HEK293 (cell line): ENCODE data around the gene PLA2G4E.

Experiments
- CTCF ChIA-PET: fragments of 350-600 bp; formaldehyde crosslinking; extraction: SDS; loops from one replicate; lab custom pipeline; 2021; ENCODE audit warnings: antibody characterized with exemption; lab: Yijun Ruan, JAX
- POLR2A ChIA-PET: fragments of 300-600 bp; formaldehyde crosslinking; extraction: SDS; loops from one replicate; lab custom pipeline; 2020; ENCODE audit warnings: antibody characterized with exemption, inconsistent platforms; lab: Yijun Ruan, JAX
- H3K27ac ChIP-seq: fragments of 200-500 bp; sonication (Bioruptor generic); 2 replicates; pipeline ENCODE4 v1.5.1; 2014; ENCODE audit warnings: low read depth, low read length, control low read depth, inconsistent platforms; ENCODE audit errors: extremely low read depth
- H3K36me3 ChIP-seq, 2 experiments: fragments of 200-500 bp in 1 of 2; sonication (Bioruptor generic) in 1 of 2; 1 replicate in 1 of 2; 2 replicates in 1 of 2; pipeline ENCODE4 v1.5.1; 2014 to 2017; ENCODE audit warnings: inconsistent platforms in 2 of 2, low read length in 2 of 2; ENCODE audit not compliant: control insufficient read depth in 2 of 2, insufficient read depth in 1 of 2
- H3K4me1 ChIP-seq: fragments of 200-500 bp; sonication (Bioruptor generic); 2 replicates; pipeline ENCODE4 v1.5.1; 2014; ENCODE audit warnings: mild to moderate bottlenecking, low read length, inconsistent platforms; ENCODE audit not compliant: control insufficient read depth, insufficient read depth
- H3K4me3 ChIP-seq: 2 replicates; pipeline ENCODE4 v1.5.1; 2011; ENCODE audit warnings: low read depth, mild to moderate bottlenecking, control low read depth, low read length, moderate library complexity
- H3K9me3 ChIP-seq: fragments of 200-500 bp; sonication (Bioruptor generic); 2 replicates; pipeline ENCODE4 v1.5.1; 2014; ENCODE audit warnings: low read depth, low read length, inconsistent platforms; ENCODE audit not compliant: control insufficient read depth, insufficient read depth
- PRDM10 ChIP-seq: fragments of 450-650 bp; formaldehyde crosslinking; IDR thresholded peaks from 2 replicates; pipeline ENCODE4 v1.5.1; 2016; ENCODE audit warnings: missing biosample characterization, missing genetic modification characterization
- RBAK ChIP-seq: fragments of 450-650 bp; formaldehyde crosslinking; IDR thresholded peaks from 2 replicates; pipeline ENCODE4 v1.5.1; 2016; ENCODE audit warnings: missing biosample characterization, missing genetic modification characterization
- REST ChIP-seq: fragments of 450-650 bp; formaldehyde crosslinking; IDR thresholded peaks from 2 replicates; pipeline ENCODE4 v1.5.1; 2016; ENCODE audit warnings: missing biosample characterization, missing genetic modification characterization
- SALL2 ChIP-seq: fragments of 450-650 bp; formaldehyde crosslinking; IDR thresholded peaks from 2 replicates; pipeline ENCODE4 v1.5.0; 2017; ENCODE audit warnings: missing biosample characterization, mild to moderate bottlenecking, missing genetic modification characterization, borderline replicate concordance
- YY2 ChIP-seq: fragments of 450-650 bp; formaldehyde crosslinking; IDR thresholded peaks from 2 replicates; pipeline ENCODE4 v1.5.1; 2016; ENCODE audit warnings: missing biosample characterization, missing genetic modification characterization
- ZBTB20 ChIP-seq: fragments of 450-650 bp; formaldehyde crosslinking; IDR thresholded peaks from 2 replicates; pipeline ENCODE4 v1.5.1; 2016; ENCODE audit warnings: missing biosample characterization, missing genetic modification characterization
- ZBTB7A ChIP-seq: fragments of 450-650 bp; formaldehyde crosslinking; IDR thresholded peaks from 2 replicates; pipeline ENCODE4 v1.5.1; 2016; ENCODE audit warnings: low read depth, missing biosample characterization, missing genetic modification characterization
- ZFP37 ChIP-seq: fragments of 450-650 bp; formaldehyde crosslinking; IDR thresholded peaks from 2 replicates; pipeline ENCODE4 v1.5.1; 2016; ENCODE audit warnings: missing biosample characterization, missing genetic modification characterization
- ZNF16 ChIP-seq: fragments of 450-650 bp; formaldehyde crosslinking; IDR thresholded peaks from 2 replicates; pipeline ENCODE4 v1.5.1; 2016; ENCODE audit warnings: low read depth, missing biosample characterization, missing genetic modification characterization
- ZNF248 ChIP-seq: fragments of 450-650 bp; formaldehyde crosslinking; IDR thresholded peaks from 2 replicates; pipeline ENCODE4 v1.5.1; 2017; ENCODE audit warnings: missing biosample characterization, missing genetic modification characterization
- ZNF292 ChIP-seq: fragments of 450-650 bp; formaldehyde crosslinking; IDR thresholded peaks from 2 replicates; pipeline ENCODE4 v1.5.1; 2016; ENCODE audit warnings: low read depth, missing biosample characterization, missing genetic modification characterization, borderline replicate concordance
- ZNF341 ChIP-seq: fragments of 450-650 bp; formaldehyde crosslinking; IDR thresholded peaks from 2 replicates; pipeline ENCODE4; 2016; ENCODE audit warnings: low read depth, missing biosample characterization, missing genetic modification characterization
- ZNF416 ChIP-seq: fragments of 450-650 bp; formaldehyde crosslinking; IDR thresholded peaks from 2 replicates; pipeline ENCODE4 v1.5.1; 2016; ENCODE audit warnings: missing biosample characterization, missing genetic modification characterization
- ZNF48 ChIP-seq: fragments of 450-650 bp; formaldehyde crosslinking; IDR thresholded peaks from 2 replicates; pipeline ENCODE4 v1.5.1; 2016; ENCODE audit warnings: missing biosample characterization, missing genetic modification characterization
- ZNF549 ChIP-seq: fragments of 450-650 bp; IDR thresholded peaks from 2 replicates; pipeline ENCODE4 v1.5.1; 2018; ENCODE audit warnings: missing biosample characterization, missing genetic modification characterization, mild to moderate bottlenecking, inconsistent platforms, moderate library complexity
- ZNF560 ChIP-seq: fragments of 450-650 bp; formaldehyde crosslinking; IDR thresholded peaks from 2 replicates; pipeline ENCODE4 v1.5.1; 2017; ENCODE audit warnings: missing biosample characterization, missing genetic modification characterization, borderline replicate concordance
- ZNF621 ChIP-seq: fragments of 450-650 bp; formaldehyde crosslinking; IDR thresholded peaks from 2 replicates; pipeline ENCODE4 v1.5.1; 2017; ENCODE audit warnings: missing biosample characterization, missing genetic modification characterization
- ZNF658 ChIP-seq: fragments of 450-650 bp; formaldehyde crosslinking; IDR thresholded peaks from 2 replicates; pipeline ENCODE4; 2016; ENCODE audit warnings: missing biosample characterization, missing genetic modification characterization
- ZNF664 ChIP-seq: fragments of 450-650 bp; formaldehyde crosslinking; IDR thresholded peaks from 2 replicates; pipeline ENCODE4 v1.5.1; 2016; ENCODE audit warnings: missing biosample characterization, missing genetic modification characterization
- ZSCAN30 ChIP-seq: fragments of 450-650 bp; IDR thresholded peaks from 2 replicates; pipeline ENCODE4 v1.5.1; 2018; ENCODE audit warnings: missing biosample characterization, mild to moderate bottlenecking, missing genetic modification characterization, moderate library complexity
- TF ChIP-seq, protein P1 (sequence below): fragments of 450-650 bp; formaldehyde crosslinking; IDR thresholded peaks from 2 replicates; pipeline ENCODE4 v1.5.1; 2016; ENCODE audit warnings: missing biosample characterization, missing genetic modification characterization

Gene PLA2G4E

DNA sequence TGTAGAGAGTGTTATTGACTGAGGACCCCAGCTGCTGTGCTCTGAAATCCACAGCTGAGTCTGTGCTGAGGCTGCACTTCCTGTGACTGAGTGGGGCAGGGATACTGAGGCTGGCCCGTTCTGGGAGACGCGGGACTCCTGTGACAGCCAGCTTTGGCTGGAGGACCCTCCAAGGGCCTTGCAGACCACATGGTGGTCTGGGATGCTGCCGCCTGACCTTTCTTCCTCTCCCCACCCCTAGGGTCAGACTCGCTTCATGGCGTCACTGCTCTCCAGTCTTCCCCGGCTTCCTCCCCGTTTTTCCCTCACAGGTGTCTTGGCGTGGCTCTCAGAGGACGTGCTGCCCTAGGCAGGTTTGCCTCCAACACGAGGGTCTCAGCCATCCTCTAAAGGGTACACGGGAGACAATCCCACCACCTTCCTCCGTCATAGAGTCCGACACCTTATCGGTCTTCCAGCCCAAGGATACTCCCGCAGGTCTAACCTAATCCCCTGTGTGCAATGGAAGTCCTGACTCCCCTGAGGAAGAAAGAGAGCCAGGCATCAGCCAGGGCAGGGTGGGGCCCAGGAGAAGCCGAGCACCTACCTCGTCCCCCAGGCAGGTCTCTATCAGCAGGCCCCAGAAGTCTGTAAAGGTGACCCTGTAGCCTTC is 28.6 kb downstream of the PLA2G4E start:
- Histone ChIP-seq H3K4me3 (no peak overlapping the region), H3K27ac (no peak overlapping the region), H3K4me1 (no peaks in the 10 kb centered on the region), H3K9me3 (no peaks in the 10 kb centered on the region), H3K36me3 (no peaks in the 10 kb centered on the region)
- ChIA-PET POLR2A (no interaction called here), CTCF (interaction anchor here (1.5 to 5.3 kb wide), 3 partner anchors 65 to 92 kb away, joined by 4 to 35 read pairs (median 4); no protein-coding TSS in a partner anchor)
- TF ChIP-seq ZNF416 (tag by site-specific recombination) (no peak), RBAK (tag by site-specific recombination) (no peak), PRDM10 (tag by site-specific recombination) (no peak), REST (no peak), ZNF549 (tag by site-specific recombination) (no peak), ZSCAN30 (tag by site-specific recombination) (no peak), YY2 (tag by site-specific recombination) (no peak), ZNF658 (tag by site-specific recombination) (no peak), ZBTB20 (tag by site-specific recombination) (no peak), ZNF664 (tag by site-specific recombination) (no peak), ZNF621 (tag by site-specific recombination) (no peak), ZFP37 (tag by site-specific recombination) (no peak), ZNF292 (tag by site-specific recombination) (no peak)

DNA sequence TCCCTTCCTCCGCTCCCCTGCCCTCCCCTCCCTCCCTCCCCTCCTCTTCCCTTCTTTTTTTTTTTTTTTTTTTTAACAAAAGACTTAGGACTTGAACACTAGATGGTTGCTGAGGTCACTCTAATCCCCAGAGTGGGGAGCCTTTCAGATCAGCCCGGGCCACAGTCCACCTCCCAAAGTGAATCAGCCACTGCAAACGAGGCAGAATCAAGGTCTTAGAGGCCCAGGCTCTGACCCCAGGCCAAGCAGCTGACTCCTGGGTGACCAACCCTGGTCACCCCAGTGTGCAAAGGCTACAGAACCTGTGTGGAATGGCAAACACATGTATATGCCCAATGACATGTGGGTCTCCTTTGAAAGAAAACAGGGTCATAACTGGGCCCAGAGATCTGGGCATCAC is 30.2 kb downstream of the PLA2G4E start:
- Histone ChIP-seq H3K4me3 (no peak overlapping the region), H3K4me1 (no peaks in the 10 kb centered on the region), H3K36me3 (no peaks in the 10 kb centered on the region), H3K27ac (no peak overlapping the region), H3K9me3 (no peaks in the 10 kb centered on the region)
- POLR2A ChIA-PET: no interaction called here
- CTCF ChIA-PET: interaction anchor here (0.6 to 5.3 kb wide), 12 partner anchors 10 to 481 kb away, joined by 3 to 35 read pairs (median 6); no protein-coding TSS in a partner anchor
- TF ChIP-seq ZNF549 (tag by site-specific recombination) (no peak), ZNF560 (tag by site-specific recombination) (no peak), ZNF248 (no peak), ZNF48 (tag by site-specific recombination) (no peak), ZBTB7A (no peak), ZNF341 (tag by site-specific recombination) (no peak), SALL2 (tag by site-specific recombination) (no peak), ZNF16 (no peak)
- TF ChIP-seq, protein P1, sequence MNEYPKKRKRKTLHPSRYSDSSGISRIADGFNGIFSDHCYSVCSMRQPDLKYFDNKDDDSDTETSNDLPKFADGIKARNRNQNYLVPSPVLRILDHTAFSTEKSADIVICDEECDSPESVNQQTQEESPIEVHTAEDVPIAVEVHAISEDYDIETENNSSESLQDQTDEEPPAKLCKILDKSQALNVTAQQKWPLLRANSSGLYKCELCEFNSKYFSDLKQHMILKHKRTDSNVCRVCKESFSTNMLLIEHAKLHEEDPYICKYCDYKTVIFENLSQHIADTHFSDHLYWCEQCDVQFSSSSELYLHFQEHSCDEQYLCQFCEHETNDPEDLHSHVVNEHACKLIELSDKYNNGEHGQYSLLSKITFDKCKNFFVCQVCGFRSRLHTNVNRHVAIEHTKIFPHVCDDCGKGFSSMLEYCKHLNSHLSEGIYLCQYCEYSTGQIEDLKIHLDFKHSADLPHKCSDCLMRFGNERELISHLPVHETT: no peak
